ENCODE results near the gene MAB21L3. TPM values are rescaled to one million over a fixed set of nuclear protein-coding genes. Genes with fewer than 3 reads are reported as not detected.

Gene MAB21L3
- total and polyA plus RNA-seq, 2 experiments from 2014 or later: 0.48 to 1.3 TPM

GRCh38 chr1:116178837-116179236, 67.6 kb downstream of the MAB21L3 start:
- no peak for DNase-seq (ENCODE audit: low read depth in 1 of 2, low spot score in 1 of 2)
- Histone ChIP-seq H3K27me3 (no peaks in the 10 kb centered on the region), H3K9me3 (ENCODE audit: low read depth) (no peaks in the 10 kb centered on the region), H3K36me3 (no peaks in the 10 kb centered on the region), H3K4me3 (no peak overlapping the region), H3K4me1 (ENCODE audit: low read depth) (peaks cover 9% of the 10 kb centered on the region), H3K27ac (no peak overlapping the region)
- TF ChIP-seq CTCF (IDR thresholded peaks at IDR 0.05; ENCODE audit: low read depth, low read length): no peak

- Histone ChIP-seq H3K9me3 (ENCODE audit: low read depth) (no peaks in the 10 kb centered on the region), H3K4me3 (no peak overlapping the region), H3K36me3 (no peaks in the 10 kb centered on the region), H3K27me3 (no peaks in the 10 kb centered on the region), H3K4me1 (ENCODE audit: low read depth) (peaks cover 9% of the 10 kb centered on the region), H3K27ac (peak overlapping the region; percentile 42)
- DNase-seq (ENCODE audit: low read depth in 1 of 2, low spot score in 1 of 2): no peak
- no peak for TF ChIP-seq CTCF (IDR thresholded peaks at IDR 0.05; ENCODE audit: low read depth, low read length)
Observed at GRCh38 chr1:116179419-116179818, 68.2 kb downstream of the MAB21L3 start.

GRCh38 chr1:116179964-116180363, 68.8 kb downstream of the MAB21L3 start:
- H3K9me3 ChIP-seq (ENCODE audit: low read depth): no peaks in the 10 kb centered on the region
- TF ChIP-seq CTCF (IDR thresholded peaks at IDR 0.05; ENCODE audit: low read depth, low read length): no peak
- no peaks in the 10 kb centered on the region for H3K27me3 ChIP-seq

GRCh38 chr1:116182019-116182714, 71.0 kb downstream of the MAB21L3 start:
- Histone ChIP-seq H3K27ac (no peak overlapping the region), H3K9me3 (ENCODE audit: low read depth) (no peaks in the 10 kb centered on the region), H3K27me3 (no peaks in the 10 kb centered on the region), H3K4me1 (ENCODE audit: low read depth) (peaks cover 9% of the 10 kb centered on the region), H3K4me3 (no peak overlapping the region), H3K36me3 (no peaks in the 10 kb centered on the region)
- DNase-seq (ENCODE audit: low read depth in 1 of 2, low spot score in 1 of 2): no peak
- TF ChIP-seq CTCF (IDR thresholded peaks at IDR 0.05; ENCODE audit: low read depth, low read length): no peak

More at GRCh38 chr1:116179964-116180363, 68.8 kb downstream of the MAB21L3 start:
- no peak for DNase-seq (ENCODE audit: low read depth in 1 of 2, low spot score in 1 of 2)
- Histone ChIP-seq H3K4me1 (ENCODE audit: low read depth) (peaks cover 9% of the 10 kb centered on the region), H3K36me3 (no peaks in the 10 kb centered on the region), H3K27ac (no peak overlapping the region), H3K4me3 (no peak overlapping the region)

Other genes starting within 250 kb of the MAB21L3 start
- gene SLC22A15, start 134.9 kb upstream of the MAB21L3 start, total RNA-seq: 2.3 and 2.7 TPM in 2 replicates
- 2.3 and 2.4 TPM in 2 replicates for gene SLC22A15, start 134.9 kb upstream of the MAB21L3 start, polyA plus RNA-seq

Measured in cardiac muscle cell (in vitro differentiated cells and primary cell).